Measurements from ENCODE around the gene CHCHD6.

The CHCHD6 gene

DNA sequence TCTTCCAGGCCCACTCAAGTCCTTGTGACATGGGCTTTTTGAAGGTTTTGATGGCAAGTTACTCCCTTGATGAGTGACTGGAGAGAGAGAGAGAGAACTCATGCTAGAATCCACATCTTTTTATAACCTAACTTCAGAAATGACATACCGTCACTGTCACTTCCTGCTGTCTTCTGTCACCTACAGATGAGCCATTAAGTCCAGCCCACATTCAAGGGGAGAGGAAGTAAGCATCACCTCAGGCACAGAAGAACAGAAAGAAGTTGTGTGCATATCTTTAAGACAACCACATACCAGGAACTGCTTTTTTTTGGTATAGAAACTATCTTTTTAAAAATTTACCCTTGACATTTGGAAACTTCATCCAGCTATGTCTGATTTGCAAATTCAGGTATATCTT, 32.5 kb upstream of the CHCHD6 start:
- no peak for DNase-seq

DNA sequence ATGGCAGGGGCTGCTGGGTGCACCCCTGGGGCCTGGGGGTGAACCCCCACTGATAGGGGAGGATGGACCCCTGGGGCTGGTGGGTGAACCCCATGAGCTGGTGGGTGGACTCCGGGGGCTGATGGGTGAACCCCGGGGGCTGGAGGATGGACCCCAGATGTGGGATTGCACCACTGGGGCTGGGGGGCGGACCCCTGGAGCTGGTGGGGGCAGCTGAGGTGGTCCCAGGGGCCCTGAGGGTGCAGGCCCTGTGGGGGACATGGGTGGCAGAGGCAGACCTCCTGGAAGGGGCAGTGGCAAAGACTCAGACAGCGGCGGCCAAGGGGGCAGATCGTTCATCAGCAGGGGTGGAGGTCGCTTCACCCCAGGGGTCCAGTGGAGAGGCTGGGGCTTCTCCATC, 31.7 kb upstream of the CHCHD6 start:
- DNase-seq: no peak

DNA sequence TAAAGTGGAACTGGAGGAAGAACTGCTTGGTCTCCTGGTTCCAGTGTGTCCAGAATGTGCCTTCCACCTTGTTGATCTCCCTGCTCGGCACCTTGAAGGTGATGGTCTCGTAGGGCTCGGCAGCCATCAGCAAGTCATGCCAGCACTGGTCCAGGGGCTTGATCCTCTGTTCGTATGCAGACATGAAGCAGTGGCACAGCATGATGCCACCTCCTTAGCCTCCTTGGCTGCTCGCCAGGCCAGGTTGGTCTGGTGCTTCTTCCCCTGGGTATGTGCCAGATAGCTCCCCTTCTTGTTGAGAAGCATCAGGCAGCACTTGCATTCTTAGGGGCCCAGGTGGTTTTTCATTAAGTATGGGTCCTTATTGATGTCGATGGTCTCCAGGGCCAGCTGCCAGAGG, 31.3 kb upstream of the CHCHD6 start:
- no peak for DNase-seq

DNA sequence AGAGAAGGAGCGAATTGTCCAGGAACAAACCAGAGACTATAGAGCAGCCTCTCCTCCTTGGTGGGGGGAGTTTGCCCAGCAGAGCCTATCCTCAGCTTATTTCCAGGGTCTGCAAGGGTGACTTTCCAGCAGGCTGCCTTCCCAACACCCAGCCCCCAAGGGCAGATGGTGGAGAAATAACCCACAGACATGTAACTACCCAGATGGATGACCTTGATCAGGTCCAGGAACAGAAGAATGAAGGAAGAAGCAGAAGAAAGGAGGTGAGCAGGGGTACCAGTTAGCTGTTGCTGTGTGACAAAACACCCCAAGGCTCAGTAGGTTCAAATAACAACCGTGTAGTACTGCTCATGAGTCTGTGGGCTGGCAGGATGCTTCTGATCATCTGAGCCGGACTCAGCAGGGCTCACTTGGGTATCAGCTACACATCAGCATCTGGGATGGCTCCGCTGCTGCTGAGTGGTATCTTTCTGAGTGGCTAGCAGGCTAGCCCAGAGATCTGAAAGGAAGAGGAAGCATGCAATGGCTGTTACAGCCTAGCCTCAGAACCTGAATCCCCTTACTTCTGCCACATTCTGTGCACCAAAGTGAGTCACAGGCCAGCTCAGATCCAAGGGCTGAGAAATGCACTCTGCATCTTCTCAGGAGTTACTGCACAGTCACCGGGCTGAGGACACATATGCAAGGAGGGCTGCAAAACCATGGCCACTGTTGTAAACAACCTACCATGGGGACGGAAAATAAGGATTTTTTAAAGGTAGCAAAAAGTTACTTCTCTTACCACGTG, 26.9 kb upstream of the CHCHD6 start:
- DNase-seq: no peak

DNA sequence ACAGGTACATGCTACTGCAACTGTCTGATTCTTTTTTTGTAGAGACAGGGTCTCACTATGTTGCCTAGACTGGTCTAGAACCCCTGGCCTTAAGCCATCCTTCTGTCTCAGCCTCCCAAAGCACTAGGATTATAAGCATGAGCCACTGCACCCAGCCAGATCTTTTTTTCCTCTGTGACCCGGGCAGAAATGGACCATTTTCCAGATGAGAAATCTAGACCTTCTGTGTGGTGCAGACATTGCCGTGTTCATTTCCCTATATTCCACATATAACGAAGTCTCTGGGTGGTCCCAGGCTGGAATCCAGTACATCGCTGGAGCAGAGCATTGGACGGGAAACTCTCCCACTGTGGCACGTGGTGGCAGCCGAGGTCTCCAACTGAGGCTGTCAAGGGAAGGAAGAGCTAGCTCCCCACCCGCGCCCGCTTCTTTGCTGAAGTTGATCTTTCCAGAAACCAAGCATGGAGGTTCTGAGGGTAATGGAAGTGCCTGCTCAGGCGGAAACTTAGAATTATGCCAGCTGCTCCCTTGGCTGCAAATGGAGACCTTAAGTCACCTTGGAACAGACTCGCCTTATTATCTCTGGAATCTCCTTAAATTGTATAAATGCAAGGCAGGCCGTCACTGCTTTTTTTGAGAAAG, 26.1 kb upstream of the CHCHD6 start:
- DNase-seq: no peak

DNA sequence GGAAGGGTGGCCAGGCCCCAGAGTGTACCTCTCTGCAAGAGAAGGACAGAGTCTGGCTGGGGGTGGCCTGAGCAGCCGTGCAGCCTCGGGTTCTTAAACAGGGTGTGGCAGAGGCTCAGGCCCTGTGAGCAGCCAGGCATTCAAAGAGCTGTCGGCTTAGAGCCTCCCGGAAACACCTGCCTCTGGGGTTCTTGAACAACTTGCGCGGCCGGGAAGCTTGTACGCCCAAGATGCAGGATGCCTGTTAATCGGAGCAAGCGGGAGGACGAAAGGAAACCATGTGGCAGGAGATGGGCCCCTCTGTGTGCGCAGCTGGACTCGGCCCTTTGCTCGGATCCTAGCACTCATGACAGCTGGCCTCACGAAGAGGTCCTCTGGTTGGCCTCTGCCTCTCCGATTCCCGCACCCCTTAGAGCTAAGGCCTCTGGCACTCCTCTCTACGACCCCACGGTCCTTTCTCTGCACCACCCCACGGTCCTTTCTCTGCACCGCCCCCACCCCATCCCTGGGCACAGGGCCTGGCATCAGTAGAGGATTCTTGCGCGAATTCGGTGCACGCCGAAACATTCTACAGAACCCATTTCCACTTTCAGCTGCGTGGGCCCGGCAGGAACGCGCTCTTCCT, 25.2 kb upstream of the CHCHD6 start:
- DNase-seq: no peak

DNA sequence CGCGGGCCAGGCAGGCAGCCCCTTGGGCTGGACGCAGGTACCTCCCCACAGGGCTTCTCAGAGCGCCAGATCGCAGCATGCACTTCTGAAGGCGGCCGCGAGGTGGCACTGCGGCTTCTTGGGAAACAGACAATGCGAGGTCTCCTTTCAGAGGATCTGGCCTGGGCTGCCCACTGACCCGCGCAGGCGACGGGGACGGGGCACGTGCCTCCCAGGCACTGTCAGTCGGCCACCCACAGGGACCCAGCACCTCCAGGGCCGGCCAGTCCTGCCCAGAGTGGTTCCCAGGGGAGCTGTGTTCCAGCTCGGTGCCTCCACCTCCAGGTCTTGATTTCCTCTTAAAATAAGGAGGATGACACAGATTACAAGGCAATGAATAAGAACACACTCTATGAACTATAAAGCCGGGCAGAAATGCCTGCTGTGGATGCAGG, 24.7 kb upstream of the CHCHD6 start:
- no peak for DNase-seq

DNA sequence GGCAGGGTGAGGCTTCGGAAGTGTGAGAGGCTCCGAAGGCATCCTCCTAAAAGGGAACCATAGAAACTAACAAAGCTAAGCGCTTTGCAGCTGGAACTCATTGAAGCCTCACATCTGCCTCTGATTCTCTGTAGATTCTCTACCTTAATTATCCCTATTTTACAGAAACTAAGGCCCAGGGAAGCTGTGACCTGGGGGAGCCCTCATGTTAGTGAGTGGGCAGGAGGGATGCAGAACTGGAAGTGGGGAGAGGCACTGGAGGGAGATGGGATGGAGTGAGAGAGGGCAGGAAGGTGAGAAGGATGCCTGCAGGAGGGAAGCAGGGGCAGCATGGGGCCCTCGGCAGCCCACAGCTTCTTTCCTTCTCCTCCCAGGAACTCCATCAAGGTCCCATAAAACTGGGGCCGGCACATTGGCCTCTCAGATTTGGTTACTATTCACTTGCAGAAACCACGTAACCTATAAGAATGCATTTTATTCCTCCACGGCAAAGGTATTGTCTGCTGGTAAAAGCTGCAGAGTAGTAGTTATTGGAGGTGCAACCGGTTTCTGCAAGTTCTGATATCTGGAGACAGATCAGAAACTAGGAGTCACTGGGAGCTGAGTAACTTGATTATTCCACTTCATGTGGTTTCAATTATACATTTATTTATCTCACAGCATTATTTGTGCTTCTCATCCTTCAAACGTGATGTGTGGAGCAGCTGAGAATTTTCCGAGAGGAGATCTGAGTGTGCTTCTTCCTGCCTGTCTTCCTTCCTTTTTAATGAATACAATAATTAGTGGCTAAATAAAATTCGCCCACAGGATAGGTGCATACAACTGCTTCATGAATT, 24.0 kb upstream of the CHCHD6 start:
- no peak for DNase-seq

DNA sequence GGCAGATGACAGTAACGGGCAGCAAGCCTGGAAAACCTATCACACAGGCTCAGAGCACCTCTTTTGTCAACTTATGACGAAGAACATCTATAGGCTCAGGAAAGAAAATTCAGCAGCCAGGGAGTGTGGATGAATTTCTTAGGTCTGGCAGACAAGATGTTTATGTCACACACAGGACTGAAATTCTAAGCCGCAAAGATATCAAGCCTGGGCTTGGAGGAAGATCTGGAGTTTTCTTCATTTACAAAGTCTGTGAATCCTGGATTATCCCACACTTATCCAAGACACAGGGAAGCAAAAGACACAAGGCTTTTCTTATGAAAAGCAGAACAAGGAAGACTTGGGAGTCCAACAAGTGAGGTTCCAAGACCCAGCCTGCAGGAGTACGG, 23.4 kb upstream of the CHCHD6 start:
- DNase-seq: no peak

DNA sequence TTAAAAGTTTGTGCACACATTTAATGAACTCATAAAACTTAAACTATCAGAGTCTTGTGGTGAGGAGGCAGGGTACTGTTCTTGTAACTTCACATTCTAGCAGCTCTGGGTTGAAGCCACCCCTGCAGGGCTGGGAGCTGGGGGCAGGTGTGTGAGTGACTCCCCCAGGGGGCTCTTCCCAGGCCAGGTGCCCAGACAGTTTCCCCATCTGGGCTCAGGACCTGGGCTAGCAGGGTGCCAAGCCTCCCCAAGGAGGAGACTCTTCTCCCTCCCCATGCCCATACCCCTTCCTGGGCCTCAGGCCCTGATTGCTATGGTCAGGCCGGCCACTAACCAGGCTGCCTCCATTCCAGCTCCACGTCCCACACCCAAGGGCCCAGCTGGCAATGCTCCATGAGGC, 22.0 kb upstream of the CHCHD6 start:
- no peak for DNase-seq

DNA sequence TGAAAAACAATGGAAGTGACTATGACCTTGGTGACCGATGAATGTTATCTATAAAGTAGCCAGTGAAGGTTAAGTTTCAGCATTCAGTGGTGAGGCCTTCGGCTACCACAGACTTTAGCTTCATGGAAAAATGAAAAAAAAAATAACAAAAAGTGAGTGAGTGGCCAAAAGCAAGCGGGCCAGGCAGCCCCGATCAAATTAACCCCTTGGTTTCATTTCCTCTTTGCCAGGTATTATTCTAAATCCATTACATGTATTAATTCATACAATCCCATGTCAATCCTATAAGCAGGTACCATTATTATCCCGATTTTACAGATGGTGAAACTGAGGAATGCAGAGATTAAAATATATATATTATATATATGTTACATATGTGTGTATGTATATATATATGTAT, 21.0 kb upstream of the CHCHD6 start:
- no peak for DNase-seq

DNA sequence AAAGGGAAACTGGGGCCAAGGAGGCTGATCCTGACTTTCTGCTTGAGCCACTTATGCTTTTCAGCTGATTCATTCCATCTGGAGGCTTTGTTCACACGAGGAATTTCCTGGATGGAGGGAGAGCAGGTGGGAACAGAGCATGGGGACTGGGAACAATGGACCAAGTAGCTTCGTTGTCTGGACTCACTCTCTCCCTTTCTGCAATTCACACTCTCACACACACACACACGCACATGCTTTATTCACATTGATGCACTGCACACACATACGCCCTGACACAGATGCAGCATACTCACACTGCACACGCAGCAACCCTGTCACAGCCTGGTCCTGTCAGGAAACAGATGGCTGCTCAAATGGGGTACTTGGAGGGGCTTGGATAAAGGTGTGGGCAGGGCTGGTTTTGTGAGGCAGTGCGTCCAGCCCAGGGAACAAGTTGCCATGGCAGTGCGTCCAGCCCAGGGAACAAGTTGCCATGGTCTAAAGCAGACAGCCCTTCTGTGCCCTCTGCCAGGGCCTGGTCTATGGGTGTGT, 19.8 kb upstream of the CHCHD6 start:
- DNase-seq: no peak

DNA sequence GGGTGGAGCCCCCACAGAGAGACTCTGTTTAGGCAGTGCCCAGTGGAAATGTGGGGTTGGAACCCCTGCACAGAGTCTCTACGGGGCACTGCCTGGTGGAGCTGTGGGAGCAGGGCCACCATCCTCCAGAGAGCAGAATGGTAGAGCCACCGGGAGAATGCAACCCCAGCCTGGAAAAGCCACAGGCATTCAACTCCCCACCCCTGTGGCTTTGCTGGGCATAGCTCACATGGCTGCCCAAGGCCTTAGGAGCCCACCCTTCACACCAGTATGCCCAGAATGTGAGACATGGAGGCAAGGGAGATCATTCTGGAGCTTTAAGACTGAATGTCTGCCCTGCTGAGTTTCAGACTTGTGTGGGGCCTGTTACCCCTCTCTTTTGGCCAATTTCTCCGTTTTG, 19.0 kb upstream of the CHCHD6 start:
- DNase-seq: no peak

DNA sequence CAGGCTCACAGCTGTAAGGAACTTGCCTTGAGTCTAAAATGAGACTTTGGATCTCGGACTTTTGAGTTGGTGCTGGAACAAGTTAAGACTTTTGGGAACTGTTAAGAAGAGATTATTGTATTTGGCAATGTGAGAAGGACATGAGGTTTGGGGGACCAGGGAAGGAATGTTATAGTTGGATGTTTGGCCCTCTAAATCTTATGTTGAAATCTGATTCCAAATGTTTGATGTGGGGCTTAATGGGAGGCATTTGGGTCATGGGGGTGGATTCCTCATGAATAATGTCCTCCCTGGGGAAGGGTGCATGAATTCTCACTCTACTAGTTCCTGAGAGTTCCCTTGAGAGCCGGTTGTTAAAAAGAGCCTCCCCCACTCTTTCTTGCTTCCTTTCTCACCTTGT, 18.5 kb upstream of the CHCHD6 start:
- no peak for DNase-seq

DNA sequence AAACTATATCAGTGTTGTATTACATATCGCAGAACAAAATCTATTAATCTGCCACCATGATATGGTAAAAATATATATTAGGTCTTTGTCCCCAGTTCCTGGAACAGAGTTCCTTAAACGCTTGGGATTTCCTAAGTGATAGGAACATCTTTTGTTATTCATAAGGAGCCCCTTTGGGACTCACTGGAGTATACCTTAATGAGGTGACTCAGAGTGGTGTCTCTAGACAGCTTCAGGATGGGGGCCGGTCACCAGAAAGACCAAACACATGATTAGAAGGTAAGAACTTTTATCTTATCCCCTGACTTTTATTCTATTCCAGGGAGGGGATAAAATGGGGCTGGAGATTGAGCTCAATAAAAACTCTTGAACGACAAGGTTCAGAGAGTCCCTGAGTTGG, 12.3 kb upstream of the CHCHD6 start:
- DNase-seq: no peak

DNA sequence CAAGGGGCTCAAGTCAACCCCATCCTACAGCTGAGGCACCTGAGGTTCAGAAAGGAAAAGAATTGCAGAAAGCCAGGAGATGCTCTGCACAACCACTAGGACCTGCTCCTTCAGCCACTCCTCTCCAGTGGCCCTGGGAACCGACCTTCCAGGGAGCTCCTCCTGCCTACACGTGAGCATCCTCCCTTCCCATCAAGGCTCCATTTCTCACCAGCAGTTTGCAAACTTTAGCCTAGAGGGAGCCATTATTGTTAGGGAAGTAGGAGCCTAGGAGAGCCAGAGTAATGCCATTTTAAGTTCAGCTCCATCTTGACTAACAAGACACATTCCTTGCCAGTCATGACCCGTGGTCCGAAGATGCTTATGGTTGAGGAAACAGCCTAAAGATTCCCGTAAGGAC, 11.2 kb upstream of the CHCHD6 start:
- DNase-seq: no peak

DNA sequence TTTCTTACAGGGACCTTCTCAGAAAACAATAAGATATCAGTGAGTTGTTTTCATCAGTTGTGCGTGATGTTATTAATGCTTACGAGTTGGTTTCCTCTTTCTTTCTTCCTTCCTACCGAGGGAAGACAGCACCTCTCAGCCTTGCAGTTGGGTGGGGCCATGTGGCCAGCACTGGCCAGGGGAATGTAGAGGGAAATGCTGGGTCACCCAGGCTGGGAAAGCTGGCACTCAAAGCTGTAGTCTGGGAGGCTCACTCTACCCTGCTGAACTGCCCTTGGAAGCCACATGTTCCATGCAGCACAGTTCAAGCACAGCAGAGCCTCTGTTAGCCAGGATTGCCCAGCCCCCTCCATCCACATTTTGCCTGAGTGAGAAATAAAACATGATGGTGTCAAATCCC, 10.1 kb upstream of the CHCHD6 start:
- no peak for DNase-seq

DNA sequence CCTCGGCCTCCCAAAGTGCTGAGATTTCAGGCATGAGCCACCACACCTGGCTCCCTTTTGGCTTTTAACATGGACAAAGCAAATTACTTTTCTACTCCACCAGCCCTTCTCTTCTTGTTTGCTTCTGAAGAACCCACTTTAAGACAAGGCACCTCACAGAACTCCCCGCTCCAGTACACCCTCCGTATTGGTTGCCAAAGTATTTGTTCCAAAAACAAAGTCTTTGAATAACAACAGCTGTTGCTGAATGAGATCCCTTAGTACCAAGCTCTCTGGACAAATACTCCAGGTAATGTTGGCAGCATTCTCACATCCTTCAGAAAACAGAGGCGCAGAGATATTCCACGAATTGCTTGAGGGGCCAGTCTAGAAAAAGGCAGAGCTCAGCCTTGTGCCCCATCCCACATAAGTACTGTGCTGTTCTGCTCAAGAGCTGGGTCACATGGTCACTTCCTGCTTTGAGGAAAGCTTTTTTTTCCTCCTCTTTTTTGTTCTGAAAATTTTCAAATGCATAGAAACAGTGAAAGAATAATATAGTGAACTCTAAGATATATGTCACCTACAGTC, 7.3 kb upstream of the CHCHD6 start:
- no peak for DNase-seq

DNA sequence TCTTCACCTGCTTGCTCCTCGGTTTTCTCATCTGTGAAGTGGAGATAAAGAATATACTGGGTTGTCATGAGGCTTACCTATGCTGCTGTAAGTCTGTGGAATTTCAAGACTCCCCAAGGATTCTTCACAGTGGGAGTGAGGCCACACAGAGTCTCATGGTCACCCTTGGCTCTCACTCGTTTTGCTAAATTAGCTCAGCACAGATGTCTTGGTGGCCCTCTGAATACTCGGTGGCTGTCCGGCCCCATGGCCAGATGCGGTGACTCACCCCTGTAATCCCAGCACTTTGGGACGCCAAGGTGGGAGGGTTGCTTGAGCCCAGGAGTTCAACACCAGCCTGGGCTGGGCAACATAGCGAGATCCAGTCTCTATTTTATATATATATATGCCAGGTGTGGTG, 5.0 kb upstream of the CHCHD6 start:
- DNase-seq: no peak

DNA sequence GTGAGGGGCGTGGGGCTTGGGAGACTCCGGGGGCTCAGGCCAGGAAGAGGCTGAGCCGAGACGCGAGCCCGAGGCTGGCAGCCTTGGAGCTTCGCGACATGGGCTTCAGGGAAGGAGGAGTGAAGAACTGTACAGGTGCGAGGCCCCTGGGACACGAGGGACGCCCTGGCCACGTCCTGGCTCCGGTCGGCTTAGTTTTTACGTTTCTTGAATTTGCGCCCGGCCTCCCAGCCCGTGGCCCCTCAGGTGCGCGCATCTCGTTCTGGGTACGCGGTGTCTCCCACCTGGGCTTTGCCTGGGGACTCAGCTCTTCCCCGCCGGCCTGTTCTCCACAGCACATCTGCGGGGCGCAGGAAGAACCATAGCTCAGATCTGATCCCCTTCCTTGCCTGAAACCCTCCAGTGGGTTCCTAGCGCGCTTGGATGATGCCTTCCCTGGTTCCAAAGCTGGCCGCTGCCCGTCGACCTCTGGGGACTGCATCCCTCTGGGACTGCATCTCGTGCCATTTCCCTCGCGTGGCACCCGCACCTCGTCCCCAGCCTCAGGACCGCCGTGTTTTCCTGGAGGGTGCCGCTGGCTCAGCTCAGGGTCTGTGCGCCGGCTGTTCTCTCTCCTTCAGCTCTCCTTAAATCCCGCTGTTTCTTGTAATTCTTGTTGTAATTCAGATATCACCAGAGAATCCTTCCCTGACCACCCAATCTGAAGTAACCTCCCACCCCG, 614 bp downstream of the CHCHD6 start:
- no peak for DNase-seq

DNA sequence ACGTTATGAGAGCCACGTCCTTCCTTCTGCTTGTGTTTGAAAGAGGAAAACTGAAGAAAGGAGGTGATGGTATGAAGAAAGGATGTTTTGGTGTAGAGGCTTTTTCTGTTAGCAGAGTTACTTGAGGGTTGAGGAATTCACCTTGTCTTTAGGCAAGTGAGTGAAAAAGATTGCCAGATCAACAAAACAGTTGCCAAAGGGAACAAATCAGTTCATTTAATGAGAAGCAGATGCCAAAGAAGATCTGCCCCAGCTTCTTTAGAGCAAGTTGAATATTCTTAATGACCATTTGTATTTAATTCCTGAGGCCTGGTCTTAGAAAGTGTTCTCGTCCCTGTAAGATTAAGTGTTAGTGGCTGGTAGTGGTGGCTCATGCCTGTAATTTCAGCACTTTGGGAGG, 2.6 kb downstream of the CHCHD6 start:
- DNase-seq: no peak

DNA sequence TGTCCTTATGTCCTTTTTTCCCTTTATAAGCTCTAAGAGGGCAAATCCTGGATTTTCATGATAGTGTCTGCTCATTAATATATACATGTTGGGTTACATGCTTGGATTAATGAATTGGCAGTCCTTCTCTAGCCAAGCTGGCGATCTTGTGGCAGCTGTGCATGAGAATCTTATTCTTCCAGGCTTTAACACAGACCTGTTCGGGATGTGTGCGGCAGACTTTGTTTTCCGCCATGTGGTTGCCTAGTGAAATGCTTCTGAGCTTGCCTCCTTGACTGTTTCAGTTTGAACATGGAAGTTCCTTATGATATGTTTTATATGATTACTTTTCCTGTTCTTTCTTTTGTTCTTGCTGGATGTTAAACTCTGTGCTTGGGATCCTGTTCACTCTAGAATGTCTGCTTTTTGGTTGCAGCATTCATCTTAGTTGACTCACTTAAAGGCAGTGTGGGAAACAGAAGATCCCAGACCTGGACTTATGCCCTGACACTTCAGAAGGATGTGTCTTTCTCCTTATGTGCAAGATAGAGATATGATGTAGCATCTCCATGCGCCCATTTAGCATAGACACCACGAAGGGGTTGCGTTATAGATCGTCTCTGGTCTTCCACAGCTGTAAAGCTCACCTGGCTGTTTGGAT, 7.2 kb downstream of the CHCHD6 start:
- no peak for DNase-seq

Data from NCI-H187 treated with DMSO at 0.1 percent for 48 hours (cell line).